HCT116 (cell line): ENCODE data around the gene ACSBG1. TPM values are rescaled to one million over a fixed set of nuclear protein-coding genes. Genes with fewer than 3 reads are reported as not detected.

ENCODE experiments used
- ATAC-seq: fragments of 200-7000 bp; cut with Tn5 transposase; 2 replicates; pipeline ENCODE4 v1.9.1; 2020; ENCODE audit warnings: mild to moderate bottlenecking, moderate library complexity
- BruUV-seq: library from RNA; stranded (reverse); fragments of 400-500 nt; replicated peaks from 2 replicates; lab custom pipeline; 2021; lab: Mats Ljungman, UMichigan
- CTCF ChIA-PET: fragments of 300-600 bp; sonication (Branson Sonifier 250); formaldehyde crosslinking; loops from one replicate; lab custom pipeline; 2021; ENCODE audit warnings: antibody characterized with exemption; lab: Charles Lee
- POLR2A ChIA-PET: fragments of 300-600, 350-600 bp; sonication (Branson Sonifier 250); formaldehyde crosslinking; loops from one replicate; lab custom pipeline; 2021; ENCODE audit warnings: antibody characterized with exemption; lab: Charles Lee
- RAD21 ChIA-PET, 2 experiments: fragments of 300-600 bp; sonication (Branson Sonifier 250); formaldehyde crosslinking; loops; one replicate each; lab custom pipeline; 2023; ENCODE audit warnings: low total read pairs in 2 of 2; ENCODE audit not compliant: uncharacterized antibody in 2 of 2, unreplicated experiment in 2 of 2, low non-redundant PET in 1 of 2; lab: Charles Lee
- DNase-seq: peaks from one replicate; pipeline ENCODE4 v3.0.0-alpha.2; 2010; ENCODE audit warnings: low read depth, low spot score
- H2AFZ ChIP-seq: fragments of 200-600 bp; shearing (Covaris generic), sonication (generic); 2 replicates; pipeline ENCODE4 v1.6.1; 2017; ENCODE audit warnings: low read depth, mixed run types, mixed read lengths, antibody characterized with exemption, low read length; ENCODE audit not compliant: poor library complexity, severe bottlenecking
- H3K27ac ChIP-seq: 2 replicates; pipeline ENCODE4 v1.5.1; 2012; ENCODE audit warnings: low read depth, low read length
- H3K27me3 ChIP-seq: fragments of 200-600 bp; sonication (generic); 2 replicates; pipeline ENCODE4 v1.6.1; 2016; ENCODE audit warnings: mixed run types, low read length, mixed read lengths; ENCODE audit not compliant: insufficient read depth
- H3K36me3 ChIP-seq, 2 experiments: fragments of 200-500 bp in 1 of 2; fragments of 200-600 bp in 1 of 2; sonication (Bioruptor generic) in 1 of 2; sonication (generic) in 1 of 2; 2 replicates each; pipeline versions ENCODE4 v1.5.1 to v1.6.1; 2014 to 2016; ENCODE audit warnings: low read length in 2 of 2, inconsistent platforms in 1 of 2, mixed read lengths in 1 of 2, mixed run types in 1 of 2; ENCODE audit not compliant: insufficient read depth in 2 of 2, control insufficient read depth in 1 of 2
- H3K4me1 ChIP-seq, 2 experiments: fragments of 200-600 bp in 1 of 2; sonication (generic) in 1 of 2; 2 replicates each; pipeline versions ENCODE4 v1.5.1 to v1.6.1; 2012 to 2017; ENCODE audit warnings: low read length in 2 of 2, inconsistent platforms in 1 of 2, mild to moderate bottlenecking in 1 of 2, mixed read lengths in 1 of 2, mixed run types in 1 of 2, moderate library complexity in 1 of 2; ENCODE audit not compliant: insufficient read depth in 2 of 2, control insufficient read depth in 1 of 2
- H3K4me2 ChIP-seq: fragments of 200-600 bp; sonication (generic); 2 replicates; pipeline ENCODE4 v1.6.1; 2017; ENCODE audit warnings: mixed run types, low read length, mixed read lengths
- H3K4me3 ChIP-seq, 2 experiments: fragments of 200-600 bp in 1 of 2; sonication (generic) in 1 of 2; replicated peaks in 1 of 2; 2 replicates each; pipeline ENCODE4 v1.5.1; 2011 to 2016; ENCODE audit warnings: low read length in 2 of 2, control low read depth in 1 of 2, low read depth in 1 of 2, mild to moderate bottlenecking in 1 of 2, mixed read lengths in 1 of 2, mixed run types in 1 of 2
- H3K79me2 ChIP-seq: fragments of 200-600 bp; sonication (generic); 2 replicates; pipeline ENCODE4 v1.6.1; 2017; ENCODE audit warnings: mild to moderate bottlenecking, mixed run types, low read length, moderate library complexity, mixed read lengths; ENCODE audit not compliant: insufficient read depth
- H3K9ac ChIP-seq: fragments of 200-600 bp; sonication (generic); 2 replicates; pipeline ENCODE4 v1.6.1; 2016; ENCODE audit warnings: low read length, mixed read lengths
- H3K9me2 ChIP-seq: fragments of 200-600 bp; sonication (generic), shearing (Covaris generic); 2 replicates; pipeline ENCODE4 v1.6.1; 2017; ENCODE audit warnings: mixed run types, mild to moderate bottlenecking, moderate library complexity; ENCODE audit not compliant: insufficient read depth
- H3K9me3 ChIP-seq, 2 experiments: fragments of 200-500 bp in 1 of 2; fragments of 200-600 bp in 1 of 2; sonication (Bioruptor generic) in 1 of 2; sonication (generic) in 1 of 2; 2 replicates each; pipeline ENCODE4 v1.6.1; 2014 to 2017; ENCODE audit warnings: low read length in 2 of 2, mixed read lengths in 2 of 2, inconsistent platforms in 1 of 2, low read depth in 1 of 2, mild to moderate bottlenecking in 1 of 2, mixed run types in 1 of 2, moderate library complexity in 1 of 2; ENCODE audit not compliant: control insufficient read depth in 1 of 2, insufficient read depth in 1 of 2
- H4K20me1 ChIP-seq: fragments of 200-600 bp; sonication (generic), shearing (Covaris generic); 2 replicates; pipeline ENCODE4 v1.6.1; 2017; ENCODE audit warnings: mixed run types, mild to moderate bottlenecking, moderate library complexity; ENCODE audit not compliant: insufficient read depth
- ATF3 ChIP-seq: IDR thresholded peaks from 2 replicates; pipeline ENCODE4 v1.6.1; 2012
- CBX3 ChIP-seq: IDR thresholded peaks from 2 replicates; pipeline ENCODE4 v1.6.1; 2012; ENCODE audit warnings: low read depth
- CEBPB ChIP-seq: IDR thresholded peaks from 2 replicates; pipeline ENCODE4 v1.6.1; 2012; ENCODE audit warnings: low read depth
- EGR1 ChIP-seq: IDR thresholded peaks from 2 replicates; pipeline ENCODE4 v1.6.1; 2012; ENCODE audit warnings: low read depth
- ELF1 ChIP-seq: IDR thresholded peaks from 2 replicates; pipeline ENCODE4 v1.6.1; 2012; ENCODE audit warnings: low read depth, borderline replicate concordance
- EZH2 ChIP-seq: fragments of 200-600 bp; sonication (generic); IDR thresholded peaks from 2 replicates; pipeline ENCODE4 v1.6.1; 2017; ENCODE audit warnings: antibody characterized with exemption, mixed run types
- EZH2phosphoT487 ChIP-seq: fragments of 200-600 bp; IDR thresholded peaks from 2 replicates; pipeline ENCODE4 v1.6.1; 2018; ENCODE audit warnings: antibody characterized with exemption, borderline replicate concordance
- FOSL1 ChIP-seq: IDR thresholded peaks from 2 replicates; pipeline ENCODE4 v1.6.1; 2012; ENCODE audit warnings: low read depth
- JUND ChIP-seq: IDR thresholded peaks from 2 replicates; pipeline ENCODE4 v1.6.1; 2012
- POLR2A ChIP-seq: IDR thresholded peaks from 2 replicates; pipeline ENCODE4 v1.7.0; 2011; ENCODE audit warnings: borderline replicate concordance; ENCODE audit not compliant: insufficient read depth, insufficient read length; ENCODE audit errors: extremely low read depth
- RAD21 ChIP-seq: IDR thresholded peaks from 2 replicates; pipeline ENCODE4 v1.6.1; 2012; ENCODE audit warnings: low read depth, mild to moderate bottlenecking
- SIN3A ChIP-seq: IDR thresholded peaks from 2 replicates; pipeline ENCODE4 v1.6.1; 2012; ENCODE audit warnings: low read depth
- SRF ChIP-seq: IDR thresholded peaks from 2 replicates; pipeline ENCODE4 v1.6.1; 2012; ENCODE audit warnings: low read depth
- TCF7L2 ChIP-seq: IDR thresholded peaks from 2 replicates; pipeline ENCODE4 v1.7.0; 2011; ENCODE audit warnings: borderline replicate concordance, inconsistent platforms; ENCODE audit not compliant: insufficient read depth, insufficient read length; ENCODE audit errors: extremely low read depth
- YY1 ChIP-seq: IDR thresholded peaks from 2 replicates; pipeline ENCODE4 v1.6.1; 2011; ENCODE audit warnings: low read length, low read depth, moderate library complexity, mild to moderate bottlenecking; ENCODE audit not compliant: insufficient replicate concordance; ENCODE audit errors: extremely low read depth
- ZFX ChIP-seq: fragments of 450-650 bp; IDR thresholded peaks from 2 replicates; pipeline ENCODE4 v1.6.1; 2017
- ZNF274 ChIP-seq: fragments of 200-500 bp; sonication (Bioruptor generic); IDR thresholded peaks from 2 replicates; pipeline ENCODE4 v1.6.1; 2014; ENCODE audit warnings: mild to moderate bottlenecking, low read depth, low read length, inconsistent platforms
- intact Hi-C: fragments of 100-400 bp; cut with micrococcal nuclease; formaldehyde crosslinking; loops from 2 replicates; pipeline ENCODE4 v1.10.0; 2022
- total RNA-seq: library from RNA; stranded (reverse); gene quantifications from one replicate; pipeline ENCODE4 v1.2.1, GENCODE V29; 2021; ENCODE audit not compliant: unreplicated experiment
- TF ChIP-seq, protein P1 (sequence below): IDR thresholded peaks from 2 replicates; pipeline ENCODE4 v1.6.1; 2012
- TF ChIP-seq, protein P2 (sequence below): IDR thresholded peaks from 2 replicates; pipeline ENCODE4 v1.6.1; 2011; ENCODE audit warnings: mild to moderate bottlenecking, low read length, moderate library complexity; ENCODE audit not compliant: insufficient replicate concordance; ENCODE audit errors: extremely low read depth

Gene ACSBG1
- total RNA-seq, 1 experiment from 2014 or later: 0.71 TPM

DNA sequence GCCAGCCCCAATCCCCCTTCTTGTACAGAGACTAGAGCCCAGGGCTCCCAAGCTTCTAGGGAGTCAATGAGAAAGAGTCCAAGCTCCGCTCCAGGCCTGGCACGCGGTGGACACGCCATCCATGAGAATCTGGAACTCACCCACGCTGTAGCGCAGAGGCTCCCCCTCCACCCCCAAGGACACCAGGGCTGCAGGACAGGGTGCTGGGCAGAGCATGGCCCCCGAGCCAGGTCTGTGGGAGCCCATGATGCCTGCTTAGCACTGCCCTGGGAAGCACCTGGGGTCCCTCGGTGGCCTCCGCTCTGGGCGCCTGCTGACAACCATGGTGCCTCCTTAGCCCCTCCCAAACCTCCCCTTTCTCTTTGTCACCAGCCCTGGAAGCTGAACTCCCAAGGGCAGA, 28.5 kb downstream of the ACSBG1 start:
- peaks cover 13 to 30% of the 10 kb centered on the region in 2 experiments for H3K4me1 ChIP-seq
- RAD21 ChIA-PET: no interaction called here
- no TSS peak for BruUV-seq

DNA sequence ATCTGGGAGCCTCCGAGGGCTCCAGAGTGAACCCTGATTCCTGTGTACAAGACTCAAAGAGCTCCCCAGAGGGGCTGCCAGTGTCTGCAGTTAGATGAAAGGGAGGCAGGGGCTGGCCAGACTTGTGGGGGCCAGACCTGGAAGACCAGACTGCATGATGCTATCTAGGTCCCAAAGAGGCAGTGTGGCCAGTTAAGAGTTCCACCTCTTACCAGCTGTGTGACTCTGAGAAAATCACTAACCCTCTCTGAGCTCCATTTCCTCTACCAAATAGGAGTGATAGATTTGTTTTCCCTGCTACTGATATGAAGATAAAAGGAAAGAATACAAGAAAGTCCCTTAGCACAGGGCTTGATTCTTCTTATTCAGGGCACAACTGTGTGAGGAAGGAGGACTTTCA, 29.0 kb downstream of the ACSBG1 start:
- Histone ChIP-seq H3K27ac (no peak overlapping the region), H2AFZ (no peak overlapping the region), H3K4me1 (peaks cover 10 to 25% of the 10 kb centered on the region in 2 experiments), H3K4me2 (no peak overlapping the region)
- TF ChIP-seq, protein P1, sequence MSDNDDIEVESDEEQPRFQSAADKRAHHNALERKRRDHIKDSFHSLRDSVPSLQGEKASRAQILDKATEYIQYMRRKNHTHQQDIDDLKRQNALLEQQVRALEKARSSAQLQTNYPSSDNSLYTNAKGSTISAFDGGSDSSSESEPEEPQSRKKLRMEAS: no peak
- TF ChIP-seq EZH2phosphoT487 (no peak), SIN3A (no peak), ZNF274 (no peak), CBX3 (no peak), EGR1 (no peak), YY1 (no peak), ATF3 (no peak), ELF1 (no peak), ZFX (no peak), JUND (no peak), RAD21 (no peak), SRF (no peak), EZH2 (no peak)
- TF ChIP-seq, protein P2, sequence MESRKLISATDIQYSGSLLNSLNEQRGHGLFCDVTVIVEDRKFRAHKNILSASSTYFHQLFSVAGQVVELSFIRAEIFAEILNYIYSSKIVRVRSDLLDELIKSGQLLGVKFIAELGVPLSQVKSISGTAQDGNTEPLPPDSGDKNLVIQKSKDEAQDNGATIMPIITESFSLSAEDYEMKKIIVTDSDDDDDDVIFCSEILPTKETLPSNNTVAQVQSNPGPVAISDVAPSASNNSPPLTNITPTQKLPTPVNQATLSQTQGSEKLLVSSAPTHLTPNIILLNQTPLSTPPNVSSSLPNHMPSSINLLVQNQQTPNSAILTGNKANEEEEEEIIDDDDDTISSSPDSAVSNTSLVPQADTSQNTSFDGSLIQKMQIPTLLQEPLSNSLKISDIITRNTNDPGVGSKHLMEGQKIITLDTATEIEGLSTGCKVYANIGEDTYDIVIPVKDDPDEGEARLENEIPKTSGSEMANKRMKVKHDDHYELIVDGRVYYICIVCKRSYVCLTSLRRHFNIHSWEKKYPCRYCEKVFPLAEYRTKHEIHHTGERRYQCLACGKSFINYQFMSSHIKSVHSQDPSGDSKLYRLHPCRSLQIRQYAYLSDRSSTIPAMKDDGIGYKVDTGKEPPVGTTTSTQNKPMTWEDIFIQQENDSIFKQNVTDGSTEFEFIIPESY: no peak
- TF ChIP-seq, all 23 proteins: peak for 0
- CTCF ChIA-PET: interaction anchor here (3.5 kb wide), 1 partner anchor 10 kb away, joined by 21 read pairs; no protein-coding TSS in a partner anchor
- POLR2A ChIA-PET: no interaction called here
- ATAC-seq: no peak
- H4K20me1 ChIP-seq: no peaks in the 10 kb centered on the region
- no TSS peak for BruUV-seq
- intact Hi-C loops: no loop called here
- no peak for DNase-seq
- no peak overlapping the region for H3K9ac ChIP-seq
- H3K27me3 ChIP-seq: no peaks in the 10 kb centered on the region
- H3K36me3 ChIP-seq: no peaks in the 10 kb centered on the region
- RAD21 ChIA-PET: no interaction called here
- H3K79me2 ChIP-seq: no peaks in the 10 kb centered on the region
- no peaks in the 10 kb centered on the region for H3K9me2 ChIP-seq
- no peak overlapping the region for H3K4me3 ChIP-seq
- no peaks in the 10 kb centered on the region for H3K9me3 ChIP-seq

More for the DNA sequence above, 28.5 kb downstream of the ACSBG1 start:
- H3K4me2 ChIP-seq: no peak overlapping the region
- no peak overlapping the region for H3K9ac ChIP-seq
- H3K9me2 ChIP-seq: no peaks in the 10 kb centered on the region
- intact Hi-C loops: no loop called here
- no peaks in the 10 kb centered on the region for H3K36me3 ChIP-seq
- no peak overlapping the region for H2AFZ ChIP-seq
- no peak overlapping the region for H3K27ac ChIP-seq
- POLR2A ChIA-PET: no interaction called here
- CTCF ChIA-PET: interaction anchor here (3.5 kb wide), 1 partner anchor 11 kb away, joined by 21 read pairs; no protein-coding TSS in a partner anchor
- TF ChIP-seq EGR1 (no peak), YY1 (no peak), TCF7L2 (no peak), EZH2 (no peak), FOSL1 (no peak), ELF1 (no peak), ZNF274 (no peak), POLR2A (no peak), CEBPB (no peak), CBX3 (no peak)
- no peak overlapping the region for H3K4me3 ChIP-seq
- H3K79me2 ChIP-seq: no peaks in the 10 kb centered on the region
- H3K9me3 ChIP-seq: no peaks in the 10 kb centered on the region
- DNase-seq (no peak), ATAC-seq (no peak)
- no peaks in the 10 kb centered on the region for H4K20me1 ChIP-seq
- H3K27me3 ChIP-seq: no peaks in the 10 kb centered on the region
